ENCODE results near the gene TEX11. TPM values are rescaled to one million over a fixed set of nuclear protein-coding genes. Genes with fewer than 3 reads are reported as not detected.
A peak's percentile ranks its signal among the peaks of the same experiment; 100 is the strongest.
"Not testable (repeated sequence)": the region's sequence is repeated elsewhere in the genome, so short reads cannot be mapped to it uniquely, and the experiment has no call there.

Gene TEX11
- polyA plus RNA-seq, 4 donors: 0.04 to 0.54 (median 0.04) TPM; not detected in 1

GRCh38 chrX:70618467-70618866 is 290.0 kb downstream of the TEX11 start:
- 87 to 93% (median 92%) methylated on average over 5 of the region's 5 CpGs for WGBS, 3 donors
- H3K4me3 ChIP-seq (ENCODE audit: low read depth in 1 of 3, low read length in 3 of 3): no peak overlapping the region

GRCh38 chrX:70613295-70613694 is 295.2 kb downstream of the TEX11 start:
- H3K4me3 ChIP-seq (ENCODE audit: low read depth in 1 of 3, low read length in 3 of 3): no peak overlapping the region
- H3K9me3 ChIP-seq (ENCODE audit: control insufficient read depth in 2 of 2, insufficient read depth in 1 of 2, low read depth in 1 of 2, low read length in 1 of 2): no peaks in the 10 kb centered on the region
- H3K4me1 ChIP-seq (ENCODE audit: control insufficient read depth in 3 of 3, insufficient read depth in 2 of 3, low read depth in 1 of 3, low read length in 2 of 3): no peaks in the 10 kb centered on the region
- DNase-seq (peak; percentile 1 to 18), FAIRE-seq (no peak)
- no peak overlapping the region for H3K27ac ChIP-seq (ENCODE audit: low read depth in 1 of 3, low read length in 2 of 3)
- no peaks in the 10 kb centered on the region for H3K36me3 ChIP-seq (ENCODE audit: control insufficient read depth in 3 of 3, insufficient read depth in 2 of 3, low read depth in 1 of 3, low read length in 3 of 3)
- peaks cover 0 to 5% (median 0%) of the 10 kb centered on the region in 3 donors for H3K27me3 ChIP-seq (ENCODE audit: control insufficient read depth in 3 of 3, insufficient read depth in 3 of 3, low read length in 3 of 3)
- 30 to 50% (median 50%) methylated on average over 5 of the region's 5 CpGs for WGBS, 3 donors

More at GRCh38 chrX:70618467-70618866, 290.0 kb downstream of the TEX11 start:
- Histone ChIP-seq H3K36me3 (ENCODE audit: control insufficient read depth in 3 of 3, insufficient read depth in 2 of 3, low read depth in 1 of 3, low read length in 3 of 3) (no peaks in the 10 kb centered on the region), H3K27ac (ENCODE audit: low read depth in 1 of 3, low read length in 2 of 3) (no peak overlapping the region), H3K4me1 (ENCODE audit: control insufficient read depth in 3 of 3, insufficient read depth in 2 of 3, low read depth in 1 of 3, low read length in 2 of 3) (no peaks in the 10 kb centered on the region), H3K9me3 (ENCODE audit: control insufficient read depth in 2 of 2, insufficient read depth in 1 of 2, low read depth in 1 of 2, low read length in 1 of 2) (no peaks in the 10 kb centered on the region), H3K27me3 (ENCODE audit: control insufficient read depth in 3 of 3, insufficient read depth in 3 of 3, low read length in 3 of 3) (no peaks in the 10 kb centered on the region)
- DNase-seq (no peak), FAIRE-seq (no peak)

DNA sequence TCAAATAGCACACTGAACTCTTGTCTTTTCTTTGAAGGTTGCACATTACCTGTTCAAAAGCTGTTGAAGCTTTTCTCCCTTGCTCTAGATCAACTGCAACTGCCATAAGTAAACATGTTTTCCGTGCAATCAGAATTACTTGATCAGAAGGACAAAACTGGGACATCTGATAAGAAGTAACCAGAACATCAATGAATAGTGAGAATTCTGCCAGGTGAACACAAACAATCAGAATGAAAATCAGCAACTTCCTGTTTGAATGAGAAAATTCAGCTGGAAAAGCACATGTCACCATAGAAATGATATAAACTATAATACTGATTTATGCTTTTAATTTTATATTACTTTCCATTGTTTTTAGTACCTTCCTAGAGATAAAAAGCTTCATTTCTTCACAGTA is 303.2 kb downstream of the TEX11 start:
- Histone ChIP-seq H3K27ac (ENCODE audit: low read depth in 1 of 3, low read length in 2 of 3) (no peak overlapping the region), H3K4me1 (ENCODE audit: control insufficient read depth in 3 of 3, insufficient read depth in 2 of 3, low read depth in 1 of 3, low read length in 2 of 3) (no peaks in the 10 kb centered on the region), H3K36me3 (ENCODE audit: control insufficient read depth in 3 of 3, insufficient read depth in 2 of 3, low read depth in 1 of 3, low read length in 3 of 3) (no peaks in the 10 kb centered on the region), H3K4me3 (ENCODE audit: low read depth in 1 of 3, low read length in 3 of 3) (no peak overlapping the region), H3K9me3 (ENCODE audit: control insufficient read depth in 2 of 2, insufficient read depth in 1 of 2, low read depth in 1 of 2, low read length in 1 of 2) (no peaks in the 10 kb centered on the region), H3K27me3 (ENCODE audit: control insufficient read depth in 3 of 3, insufficient read depth in 3 of 3, low read length in 3 of 3) (no peaks in the 10 kb centered on the region)
- DNase-seq: no peak
- WGBS, 3 donors: 29 to 48% (median 43%) methylated on average over 1 of the region's 1 CpG
- FAIRE-seq: no peak

DNA sequence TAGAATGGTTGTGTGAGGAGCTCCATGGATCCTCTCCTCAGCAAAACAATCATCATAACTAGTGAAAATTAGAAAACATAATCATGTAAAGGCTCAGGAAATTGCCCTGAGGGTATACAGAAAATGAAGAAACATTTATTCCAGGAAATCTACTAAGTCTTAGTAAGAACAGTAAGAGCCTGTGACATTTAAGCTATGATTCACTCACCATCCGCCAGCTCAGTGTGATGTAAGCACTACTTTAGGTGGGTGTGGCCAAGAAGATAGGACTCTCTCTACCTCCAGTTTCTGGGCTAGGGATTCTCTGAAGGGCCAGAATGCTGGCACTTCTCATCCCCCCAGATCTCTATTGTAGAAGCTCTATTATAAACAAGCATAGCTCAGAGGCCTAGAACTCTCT is 316.4 kb downstream of the TEX11 start:
- no peak overlapping the region for H3K27ac ChIP-seq (ENCODE audit: low read depth in 1 of 3, low read length in 2 of 3)
- no peaks in the 10 kb centered on the region for H3K36me3 ChIP-seq (ENCODE audit: control insufficient read depth in 3 of 3, insufficient read depth in 2 of 3, low read depth in 1 of 3, low read length in 3 of 3)
- FAIRE-seq (no peak), DNase-seq (no peak)
- H3K4me1 ChIP-seq (ENCODE audit: control insufficient read depth in 3 of 3, insufficient read depth in 2 of 3, low read depth in 1 of 3, low read length in 2 of 3): no peaks in the 10 kb centered on the region
- H3K27me3 ChIP-seq (ENCODE audit: control insufficient read depth in 3 of 3, insufficient read depth in 3 of 3, low read length in 3 of 3): no peaks in the 10 kb centered on the region
- no peaks in the 10 kb centered on the region for H3K9me3 ChIP-seq (ENCODE audit: control insufficient read depth in 2 of 2, insufficient read depth in 1 of 2, low read depth in 1 of 2, low read length in 1 of 2)
- H3K4me3 ChIP-seq (ENCODE audit: low read depth in 1 of 3, low read length in 3 of 3): no peak overlapping the region
- WGBS, 3 donors: 47 to 57% (median 54%) methylated on average over 1 of the region's 1 CpG

- not testable (repeated sequence) for H3K36me3 ChIP-seq (ENCODE audit: control insufficient read depth in 3 of 3, insufficient read depth in 2 of 3, low read depth in 1 of 3, low read length in 3 of 3); H3K4me1 ChIP-seq (ENCODE audit: control insufficient read depth in 3 of 3, insufficient read depth in 2 of 3, low read depth in 1 of 3, low read length in 2 of 3); H3K9me3 ChIP-seq (ENCODE audit: control insufficient read depth in 2 of 2, insufficient read depth in 1 of 2, low read depth in 1 of 2, low read length in 1 of 2); FAIRE-seq; DNase-seq; H3K4me3 ChIP-seq (ENCODE audit: low read depth in 1 of 3, low read length in 3 of 3); H3K27me3 ChIP-seq (ENCODE audit: control insufficient read depth in 3 of 3, insufficient read depth in 3 of 3, low read length in 3 of 3); H3K27ac ChIP-seq (ENCODE audit: low read depth in 1 of 3, low read length in 2 of 3)
- WGBS, 3 donors: 9 to 40% (median 24%) methylated on average over 1 of the region's 1 CpG
Observed at GRCh38 chrX:70587158-70587557, 321.4 kb downstream of the TEX11 start.

DNA sequence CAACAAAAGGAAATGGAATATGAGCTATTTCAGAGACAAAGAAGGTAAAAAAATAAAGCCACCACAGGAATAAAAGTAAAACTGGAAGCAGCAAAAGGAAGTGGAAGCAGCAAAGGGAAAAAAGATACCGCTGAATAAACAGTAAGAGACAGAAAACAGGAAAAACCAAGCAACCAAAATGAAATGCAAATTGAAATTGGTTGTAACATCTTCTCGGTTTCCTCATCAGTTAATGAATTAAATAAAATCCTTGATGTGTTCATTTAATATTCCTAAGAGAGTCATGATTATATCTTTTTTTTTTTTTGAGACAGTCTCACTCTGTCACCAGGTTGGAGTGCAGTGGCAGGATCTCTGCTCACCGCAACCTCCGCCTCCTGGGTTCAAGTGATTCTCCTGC is 331.1 kb downstream of the TEX11 start:
- Histone ChIP-seq H3K9me3 (ENCODE audit: control insufficient read depth in 2 of 2, insufficient read depth in 1 of 2, low read depth in 1 of 2, low read length in 1 of 2) (no peaks in the 10 kb centered on the region), H3K4me1 (ENCODE audit: control insufficient read depth in 3 of 3, insufficient read depth in 2 of 3, low read depth in 1 of 3, low read length in 2 of 3) (no peaks in the 10 kb centered on the region), H3K27ac (ENCODE audit: low read depth in 1 of 3, low read length in 2 of 3) (no peak overlapping the region), H3K27me3 (ENCODE audit: control insufficient read depth in 3 of 3, insufficient read depth in 3 of 3, low read length in 3 of 3) (no peaks in the 10 kb centered on the region), H3K4me3 (ENCODE audit: low read depth in 1 of 3, low read length in 3 of 3) (no peak overlapping the region), H3K36me3 (ENCODE audit: control insufficient read depth in 3 of 3, insufficient read depth in 2 of 3, low read depth in 1 of 3, low read length in 3 of 3) (no peaks in the 10 kb centered on the region)
- 79 to 88% (median 85%) methylated on average over 4 of the region's 4 CpGs for WGBS, 3 donors
- FAIRE-seq: no peak
- DNase-seq: no peak

GRCh38 chrX:70569922-70570576 is 338.5 kb downstream of the TEX11 start:
- H3K36me3 ChIP-seq (ENCODE audit: control insufficient read depth in 3 of 3, insufficient read depth in 2 of 3, low read depth in 1 of 3, low read length in 3 of 3); FAIRE-seq; H3K27ac ChIP-seq (ENCODE audit: low read depth in 1 of 3, low read length in 2 of 3); H3K27me3 ChIP-seq (ENCODE audit: control insufficient read depth in 3 of 3, insufficient read depth in 3 of 3, low read length in 3 of 3); H3K4me3 ChIP-seq (ENCODE audit: low read depth in 1 of 3, low read length in 3 of 3); H3K4me1 ChIP-seq (ENCODE audit: control insufficient read depth in 3 of 3, insufficient read depth in 2 of 3, low read depth in 1 of 3, low read length in 2 of 3); H3K9me3 ChIP-seq (ENCODE audit: control insufficient read depth in 2 of 2, insufficient read depth in 1 of 2, low read depth in 1 of 2, low read length in 1 of 2); DNase-seq: not testable (repeated sequence)
- WGBS, 3 donors: 86 to 92% (median 91%) methylated on average over 14 to 21 of the region's 21 CpGs

DNA sequence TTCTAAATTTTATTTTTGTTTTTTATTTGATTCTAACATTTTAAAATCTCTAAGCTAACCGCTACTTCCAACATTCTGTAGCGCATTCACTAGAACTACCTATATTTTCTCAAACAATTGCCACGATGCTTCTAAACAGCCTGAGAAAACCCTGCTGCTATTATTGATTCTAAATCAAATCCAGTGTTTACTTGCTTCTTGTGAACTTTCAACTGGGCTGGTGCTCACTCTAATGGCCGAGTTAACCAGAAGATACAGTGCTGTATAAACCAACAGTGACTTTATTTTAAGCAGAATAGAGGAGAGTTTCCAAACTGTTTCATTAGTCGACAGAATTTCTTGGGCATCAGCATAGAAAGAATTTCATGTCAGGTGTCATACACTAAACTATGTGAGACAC is 353.6 kb downstream of the TEX11 start:
- FAIRE-seq: no peak
- Histone ChIP-seq H3K4me1 (ENCODE audit: control insufficient read depth in 3 of 3, insufficient read depth in 2 of 3, low read depth in 1 of 3, low read length in 2 of 3) (peaks cover 0 to 3% (median 0%) of the 10 kb centered on the region in 3 donors), H3K4me3 (ENCODE audit: low read depth in 1 of 3, low read length in 3 of 3) (no peak overlapping the region), H3K9me3 (ENCODE audit: control insufficient read depth in 2 of 2, insufficient read depth in 1 of 2, low read depth in 1 of 2, low read length in 1 of 2) (no peaks in the 10 kb centered on the region), H3K27ac (ENCODE audit: low read depth in 1 of 3, low read length in 2 of 3) (no peak overlapping the region), H3K27me3 (ENCODE audit: control insufficient read depth in 3 of 3, insufficient read depth in 3 of 3, low read length in 3 of 3) (no peaks in the 10 kb centered on the region), H3K36me3 (ENCODE audit: control insufficient read depth in 3 of 3, insufficient read depth in 2 of 3, low read depth in 1 of 3, low read length in 3 of 3) (no peaks in the 10 kb centered on the region)
- DNase-seq: no peak
- 49 to 61% (median 57%) methylated on average over 5 of the region's 5 CpGs for WGBS, 3 donors

GRCh38 chrX:70554523-70554922 is 354.0 kb downstream of the TEX11 start:
- no peaks in the 10 kb centered on the region for H3K27me3 ChIP-seq (ENCODE audit: control insufficient read depth in 3 of 3, insufficient read depth in 3 of 3, low read length in 3 of 3)
- H3K4me3 ChIP-seq (ENCODE audit: low read depth in 1 of 3, low read length in 3 of 3): no peak overlapping the region
- no peaks in the 10 kb centered on the region for H3K36me3 ChIP-seq (ENCODE audit: control insufficient read depth in 3 of 3, insufficient read depth in 2 of 3, low read depth in 1 of 3, low read length in 3 of 3)
- WGBS, 3 donors: 15 to 21% (median 19%) methylated on average over 2 of the region's 2 CpGs
- H3K9me3 ChIP-seq (ENCODE audit: control insufficient read depth in 2 of 2, insufficient read depth in 1 of 2, low read depth in 1 of 2, low read length in 1 of 2): no peaks in the 10 kb centered on the region
- FAIRE-seq (no peak), DNase-seq (no peak)
- H3K4me1 ChIP-seq (ENCODE audit: control insufficient read depth in 3 of 3, insufficient read depth in 2 of 3, low read depth in 1 of 3, low read length in 2 of 3): peaks cover 0 to 3% (median 0%) of the 10 kb centered on the region in 3 donors
- no peak overlapping the region for H3K27ac ChIP-seq (ENCODE audit: low read depth in 1 of 3, low read length in 2 of 3)
